ENCODE data around the gene COA6.
"Not testable (repeated sequence)": the region's sequence is repeated elsewhere in the genome, so short reads cannot be mapped to it uniquely, and the experiment has no call there.

COA6 gene

DNA sequence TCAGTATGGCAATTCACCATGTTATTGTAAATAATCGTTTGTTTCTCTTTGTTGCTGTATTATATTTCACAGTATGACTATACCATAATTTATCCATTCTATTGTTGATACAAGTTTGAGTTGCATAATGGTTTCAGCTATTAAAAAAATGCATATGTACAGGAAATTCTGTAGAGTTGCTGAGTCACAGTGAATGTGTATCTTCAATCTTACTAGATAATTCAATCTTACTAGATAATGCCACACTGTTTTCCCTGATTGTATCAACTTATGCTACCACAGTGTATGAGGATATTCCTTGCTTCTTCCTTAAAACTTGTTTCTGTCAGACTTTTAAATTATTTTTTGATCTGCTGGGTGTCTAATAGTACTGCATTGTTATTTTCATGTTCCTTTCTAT is 3.5 kb upstream of the COA6 start:
- DNase-seq (ENCODE audit: low read depth) = no peak

DNA sequence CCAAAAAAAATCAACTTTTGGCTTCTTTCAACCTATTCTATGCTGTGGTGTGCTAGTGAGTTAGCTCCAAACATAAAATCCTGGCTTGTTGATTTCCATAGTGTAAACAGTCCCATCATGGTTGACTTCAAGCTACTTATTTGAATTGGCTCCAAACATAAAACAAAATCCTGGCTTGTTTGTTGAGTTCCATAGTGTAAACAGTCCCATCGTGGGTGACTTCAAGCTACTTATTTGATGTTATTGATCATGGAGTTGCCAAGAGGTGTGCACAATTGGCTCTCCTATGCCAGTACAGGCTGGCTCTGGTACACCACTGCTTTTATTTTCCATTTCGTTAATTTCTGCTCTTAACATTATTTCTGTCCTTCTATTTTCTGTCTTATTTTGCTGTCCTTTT is 1.8 kb upstream of the COA6 start:
- DNase-seq (ENCODE audit: low read depth) = no peak

DNA sequence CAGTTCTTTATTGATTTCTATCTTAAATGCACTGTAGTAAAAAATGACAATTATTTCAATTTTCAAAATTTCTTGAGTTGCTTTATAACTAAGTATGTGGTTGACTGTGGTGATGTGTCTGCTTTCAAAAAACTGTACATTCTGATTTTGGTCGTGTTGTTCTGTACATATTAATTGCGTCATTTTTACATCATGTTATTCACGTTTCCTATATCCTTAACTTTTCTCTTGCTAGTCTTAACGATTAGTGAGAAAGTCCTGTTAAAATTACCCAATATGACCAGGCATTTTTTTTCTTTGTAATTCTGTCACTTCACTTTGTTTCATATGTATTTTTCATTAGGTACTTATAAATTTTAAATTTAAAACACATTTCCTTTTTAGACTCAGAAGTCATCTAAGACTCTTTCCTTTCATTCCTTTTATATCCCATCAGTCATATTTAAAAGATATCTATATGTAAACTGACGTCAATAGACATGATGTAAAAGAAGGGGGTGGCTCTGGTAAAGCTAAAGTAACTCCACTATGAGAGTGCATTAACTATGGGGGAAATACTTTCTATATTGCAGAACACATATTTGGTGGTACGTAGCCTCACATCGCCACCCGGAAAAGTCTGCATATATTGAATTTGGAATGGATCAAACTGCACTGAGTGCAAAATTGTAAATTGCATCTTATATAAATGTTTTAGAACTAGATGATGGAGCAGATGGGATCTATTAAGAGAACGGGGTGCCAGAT is 1.1 kb upstream of the COA6 start:
- DNase-seq (ENCODE audit: low read depth) = no peak

DNA sequence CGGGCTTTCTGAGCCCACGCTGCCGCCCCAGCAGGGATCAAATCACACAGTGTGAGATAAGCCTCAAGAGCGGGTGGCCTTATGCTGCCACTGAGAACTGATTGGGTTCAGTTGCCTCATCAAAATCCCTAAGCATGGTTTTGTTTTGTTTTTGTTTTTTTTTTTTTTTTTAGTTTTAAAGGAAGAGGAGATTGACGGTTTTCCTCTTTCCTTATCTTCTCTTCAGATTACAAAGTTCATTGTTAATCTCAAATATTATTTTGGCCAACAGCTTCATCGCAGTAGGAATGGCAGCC is 651 bp downstream of the COA6 start:
- no peak for DNase-seq (ENCODE audit: low read depth)

DNA sequence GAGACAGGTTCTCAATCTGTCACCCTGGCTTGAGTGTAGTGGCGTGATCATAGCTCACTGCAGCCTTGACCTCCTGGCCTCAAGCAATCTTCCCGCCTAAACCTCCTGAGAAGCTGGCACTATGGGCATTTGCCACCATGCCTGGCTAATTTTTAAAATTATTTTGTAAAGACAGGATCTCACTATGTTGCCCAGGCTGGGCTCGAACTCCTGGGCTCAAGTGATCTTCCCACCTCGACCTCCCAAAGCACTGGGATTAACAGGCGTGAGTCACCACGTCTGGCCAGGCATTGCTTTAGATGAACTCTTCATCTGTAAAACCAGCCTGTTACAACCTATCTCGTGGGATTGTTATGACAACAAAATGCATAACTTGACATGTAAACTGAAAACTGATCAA is 2.4 kb downstream of the COA6 start:
- no peak for DNase-seq (ENCODE audit: low read depth)

DNA sequence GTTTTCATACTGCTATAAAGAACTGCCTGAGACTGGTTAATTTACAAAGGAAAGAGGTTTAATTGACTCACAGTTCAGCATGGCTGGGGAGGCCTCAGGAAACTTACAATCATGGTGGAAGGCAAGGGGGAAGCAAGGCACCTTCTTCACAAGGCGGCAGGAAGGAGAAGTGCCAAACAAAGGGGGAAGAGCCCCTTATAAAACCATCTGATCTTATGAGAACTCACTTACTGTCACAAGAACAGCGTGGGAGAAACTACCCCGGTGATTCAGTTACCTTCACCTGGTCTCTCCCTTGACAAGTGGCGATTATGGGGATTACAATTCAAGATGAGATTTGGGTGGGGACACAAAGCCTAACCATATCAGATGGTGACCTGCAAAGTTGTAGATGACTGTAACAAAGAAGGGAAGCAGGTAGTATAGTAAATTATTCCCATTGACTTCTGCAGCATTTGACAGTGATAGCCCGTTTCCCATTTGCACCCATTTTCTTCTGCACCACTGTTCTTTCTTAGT is 6.4 kb downstream of the COA6 start:
- not testable (repeated sequence) for DNase-seq (ENCODE audit: low read depth)

DNA sequence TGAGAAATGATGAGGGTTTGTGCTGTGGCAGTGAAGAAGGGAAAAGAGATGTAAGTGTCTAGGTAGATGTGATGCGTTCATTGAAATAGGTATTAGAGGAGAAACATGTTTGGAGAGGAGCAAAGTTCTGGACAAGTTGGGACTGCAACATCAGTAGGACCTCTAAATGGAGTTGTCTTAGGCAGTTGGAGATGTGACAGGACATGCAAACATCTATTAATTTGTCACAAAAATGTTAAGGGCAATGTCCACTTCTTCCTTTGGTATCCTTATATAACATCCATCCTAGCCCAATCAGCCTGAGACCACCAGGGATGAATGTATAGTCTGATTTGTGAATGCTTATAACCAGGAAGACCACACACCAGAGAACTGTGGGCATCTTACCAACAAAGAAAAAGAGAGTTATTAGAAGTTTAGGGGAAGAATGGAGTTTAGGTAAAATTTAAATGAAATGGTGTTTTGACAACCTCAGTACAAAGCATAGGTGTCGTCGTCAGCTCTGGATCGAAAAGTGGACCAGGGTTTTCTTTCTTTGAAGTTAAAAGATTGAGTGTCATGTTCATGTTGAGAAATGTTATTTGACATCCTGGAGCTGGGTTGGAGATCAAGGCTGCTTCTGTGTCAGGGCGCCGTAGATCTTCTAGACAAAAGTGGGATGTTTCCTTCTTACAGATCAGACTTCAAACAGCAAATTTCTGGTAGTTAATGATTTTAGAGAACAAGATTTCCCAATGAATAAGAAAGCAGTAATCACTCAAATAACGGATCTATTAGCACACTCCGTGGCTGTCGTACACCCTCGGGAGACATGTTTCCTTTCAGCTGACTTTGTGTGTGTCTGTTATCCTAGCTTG is 8.7 kb downstream of the COA6 start:
- DNase-seq (ENCODE audit: low read depth) = no peak

DNA sequence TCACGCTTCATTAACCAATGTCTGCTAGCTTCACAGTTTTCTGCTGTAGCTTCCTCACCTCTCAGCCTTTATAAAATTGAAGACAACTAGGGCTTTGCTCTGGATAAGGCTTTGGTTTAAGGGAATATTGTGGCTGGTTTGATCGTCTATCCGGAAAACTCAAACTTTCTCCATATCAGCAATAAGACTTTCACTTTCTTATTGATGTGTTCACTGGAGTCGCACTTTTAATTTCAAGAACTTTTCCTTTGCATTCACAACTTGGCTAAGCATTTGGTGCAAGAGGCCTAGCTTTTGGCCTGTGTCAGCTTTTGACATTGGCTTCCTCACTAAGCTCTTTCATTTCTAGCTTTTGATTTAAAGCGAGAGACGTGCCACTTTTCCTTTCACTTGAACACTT is 12.9 kb downstream of the COA6 start:
- DNase-seq (ENCODE audit: low read depth) = no peak

DNA sequence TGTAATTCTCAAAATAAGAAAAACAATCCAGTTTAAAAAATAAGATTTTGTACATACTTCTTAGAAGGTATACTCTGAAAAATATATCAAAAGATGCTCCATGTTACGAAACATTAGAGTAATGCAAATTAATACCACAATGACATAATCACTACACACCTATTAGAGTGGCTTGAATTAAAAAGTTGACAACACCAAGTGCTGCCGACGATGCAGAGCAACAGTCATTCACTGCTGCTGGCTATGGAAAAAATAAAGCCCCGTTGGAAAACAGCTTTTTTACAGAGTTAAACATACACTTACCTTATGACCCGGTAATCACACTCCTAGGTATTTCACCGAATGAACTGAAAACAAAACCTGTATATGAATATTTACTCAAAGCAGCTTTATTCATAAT is 14.8 kb downstream of the COA6 start:
- no peak for DNase-seq (ENCODE audit: low read depth)

DNA sequence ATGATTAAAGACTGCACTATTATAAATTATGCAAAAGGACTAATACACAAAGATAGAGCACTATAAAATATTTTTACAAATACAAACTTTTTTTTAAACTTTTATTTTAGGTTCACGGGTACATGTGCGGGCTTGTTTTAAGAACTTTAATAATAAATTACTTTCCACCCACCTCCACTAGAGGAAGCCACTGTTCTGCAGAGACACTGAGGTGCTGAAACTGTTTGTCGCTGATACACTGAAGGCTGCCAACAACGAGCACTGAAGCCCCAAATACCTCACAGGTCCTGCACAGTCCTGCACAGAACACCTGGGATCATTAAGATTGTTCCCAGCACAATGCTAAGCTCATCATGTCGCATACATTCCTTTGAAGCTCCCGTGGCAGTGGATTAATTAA is 19.9 kb downstream of the COA6 start:
- DNase-seq (ENCODE audit: low read depth) = no peak

DNA sequence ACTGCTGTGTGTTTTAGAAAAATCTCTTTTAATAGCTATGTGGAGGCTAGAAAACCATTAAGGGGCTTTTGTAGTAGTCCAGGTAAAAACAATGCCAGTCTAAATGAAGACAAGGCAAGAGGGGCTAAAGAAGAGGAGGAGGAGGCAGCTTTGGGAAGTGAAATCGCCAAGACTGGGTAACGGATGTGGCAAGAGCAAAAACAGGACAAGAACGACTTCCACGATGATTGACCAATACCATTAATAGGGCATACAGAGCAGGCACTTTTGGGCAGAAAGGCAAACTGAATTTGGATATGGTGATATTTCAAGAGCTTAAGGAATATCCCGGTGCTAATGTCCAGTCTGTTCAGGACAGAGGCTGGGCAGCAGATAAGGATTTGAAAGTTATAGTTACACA is 22.0 kb downstream of the COA6 start:
- no peak for DNase-seq (ENCODE audit: low read depth)

DNA sequence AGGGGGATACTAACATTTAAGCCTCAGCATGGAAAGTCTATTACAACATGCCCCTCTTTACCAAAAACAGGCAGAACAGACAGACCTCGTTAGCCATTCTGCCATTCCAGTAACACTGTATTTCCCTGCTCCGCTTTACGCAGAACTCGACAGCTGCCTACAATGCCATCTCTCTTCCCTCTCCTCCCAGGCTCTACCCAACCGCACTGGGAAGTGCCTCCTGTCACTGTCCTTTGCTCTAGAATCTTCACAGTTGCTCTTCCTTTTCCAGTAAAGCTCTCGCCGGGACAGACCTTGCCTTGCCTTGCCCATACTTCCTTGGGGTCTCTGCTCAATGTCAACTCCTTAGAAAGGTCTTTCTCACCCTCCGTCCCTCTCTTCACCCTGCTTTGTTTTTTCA is 22.8 kb downstream of the COA6 start:
- DNase-seq (ENCODE audit: low read depth) = no peak

DNA sequence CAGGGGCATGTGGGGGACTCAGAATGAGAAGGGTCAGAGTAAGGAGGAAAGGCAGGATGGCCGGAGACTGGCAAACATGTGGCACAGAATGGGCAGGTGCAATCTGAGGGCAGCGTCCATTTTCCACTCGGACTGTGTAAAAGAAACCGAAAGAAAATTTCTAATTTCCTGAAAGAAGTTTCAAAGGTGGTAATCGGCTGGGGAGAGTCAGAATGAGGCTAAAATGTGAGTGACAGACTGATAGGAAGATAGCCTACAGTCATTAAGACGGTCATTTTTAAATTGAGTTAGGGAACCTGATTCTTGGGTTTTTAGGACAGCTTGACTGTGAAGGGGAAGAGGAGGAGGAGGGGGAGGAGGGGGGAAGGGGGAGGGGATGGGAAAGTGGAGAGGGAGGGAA is 23.6 kb downstream of the COA6 start:
- no peak for DNase-seq (ENCODE audit: low read depth)

DNA sequence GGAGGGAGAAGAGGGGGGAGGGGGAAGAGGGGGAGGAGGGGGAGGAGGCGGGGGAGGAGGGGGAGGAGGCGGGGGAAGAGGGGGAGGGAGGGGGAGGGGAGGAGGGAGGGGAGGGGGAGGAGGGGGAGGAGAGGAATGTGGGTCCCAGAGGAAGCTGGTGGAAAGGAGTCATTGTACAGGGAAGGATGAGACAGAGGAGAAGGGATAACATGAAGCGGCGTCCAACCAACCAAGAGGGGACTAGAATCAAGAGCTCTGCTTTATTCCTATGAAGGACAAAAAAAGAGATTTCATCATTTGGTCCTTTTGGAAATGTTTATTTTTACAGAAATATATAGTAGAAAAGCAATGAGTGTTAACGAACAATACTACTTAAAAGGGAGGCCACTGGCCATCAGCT is 24.5 kb downstream of the COA6 start:
- DNase-seq (ENCODE audit: low read depth) = no peak

DNA sequence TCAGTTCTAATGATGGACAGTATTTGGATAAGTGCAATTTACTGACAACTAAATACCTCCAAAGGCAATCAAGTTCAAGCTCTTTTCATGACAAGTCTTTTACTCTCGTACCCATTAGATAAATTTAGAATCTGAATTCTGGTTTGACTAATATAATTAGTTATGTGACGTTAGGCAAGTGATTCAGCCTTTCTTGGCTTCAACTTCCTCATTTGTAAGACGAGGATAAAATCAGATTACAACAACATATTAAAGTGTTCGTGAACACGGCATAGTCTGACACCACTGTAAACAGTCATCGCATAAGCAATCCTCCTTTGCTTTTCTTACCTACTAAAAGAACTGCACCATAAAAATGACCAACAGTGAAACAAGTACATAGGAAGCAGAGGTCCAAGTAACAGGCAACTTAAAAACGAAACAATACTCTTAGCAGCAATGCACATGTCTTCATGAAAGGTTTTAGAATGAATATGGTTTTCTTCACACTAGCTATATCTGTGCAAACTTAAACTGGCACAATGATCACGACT is 25.7 kb downstream of the COA6 start:
- DNase-seq (ENCODE audit: low read depth) = no peak

DNA sequence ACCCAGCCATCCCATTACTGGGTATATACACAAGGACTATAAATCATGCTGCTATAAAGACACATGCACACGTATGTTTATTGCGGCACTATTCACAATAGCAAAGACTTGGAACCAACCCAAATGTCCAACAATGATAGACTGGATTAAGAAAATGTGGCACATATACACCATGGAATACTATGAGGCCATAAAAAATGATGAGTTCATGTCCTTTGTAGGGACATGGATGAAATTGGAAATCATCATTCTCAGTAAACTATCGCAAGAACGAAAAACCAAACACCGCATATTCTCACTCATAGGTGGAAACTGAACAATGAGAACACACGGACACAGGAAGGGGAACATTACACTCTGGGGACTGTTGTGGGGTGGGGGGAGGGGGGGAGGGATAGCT is 26.3 kb downstream of the COA6 start:
- DNase-seq (ENCODE audit: low read depth) = not testable (repeated sequence)

DNA sequence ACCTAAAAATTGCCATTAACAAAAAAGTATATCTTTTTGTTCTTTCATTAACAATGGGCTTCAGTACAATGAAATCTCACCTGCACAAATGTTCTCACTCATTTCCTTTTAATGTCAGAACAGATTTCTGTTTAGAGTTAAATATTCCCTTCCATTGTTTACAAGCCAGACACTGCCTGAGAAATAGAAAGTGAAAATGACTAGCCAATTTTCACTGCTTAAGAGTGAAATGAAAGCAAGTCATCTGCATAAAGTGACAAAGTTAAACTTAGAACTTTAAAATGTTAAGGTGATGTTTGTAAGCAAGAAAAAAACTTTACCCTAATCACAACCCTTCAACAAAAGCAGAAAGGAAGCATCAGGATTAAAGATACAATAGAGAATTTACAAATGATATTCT is 27.5 kb downstream of the COA6 start:
- no peak for DNase-seq (ENCODE audit: low read depth)

DNA sequence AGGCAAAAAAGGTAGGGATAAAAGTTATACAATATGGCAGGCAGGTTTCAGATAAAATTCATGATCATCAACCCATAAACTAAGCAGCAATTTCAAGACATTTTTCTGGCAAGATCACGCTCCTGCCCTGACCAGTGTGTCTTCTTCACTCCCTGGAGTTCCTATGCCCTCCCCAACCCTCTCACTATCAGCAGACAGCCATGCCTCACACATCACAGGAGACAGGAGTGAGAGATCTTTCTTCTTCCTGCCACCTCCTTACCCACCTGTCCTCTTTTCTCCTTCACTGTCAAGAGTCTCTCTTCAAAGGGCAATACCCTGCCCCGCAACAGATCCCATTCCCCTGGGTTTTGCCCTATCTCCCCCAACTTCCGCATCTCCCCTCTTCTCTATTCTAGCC is 28.4 kb downstream of the COA6 start:
- DNase-seq (ENCODE audit: low read depth) = no peak

DNA sequence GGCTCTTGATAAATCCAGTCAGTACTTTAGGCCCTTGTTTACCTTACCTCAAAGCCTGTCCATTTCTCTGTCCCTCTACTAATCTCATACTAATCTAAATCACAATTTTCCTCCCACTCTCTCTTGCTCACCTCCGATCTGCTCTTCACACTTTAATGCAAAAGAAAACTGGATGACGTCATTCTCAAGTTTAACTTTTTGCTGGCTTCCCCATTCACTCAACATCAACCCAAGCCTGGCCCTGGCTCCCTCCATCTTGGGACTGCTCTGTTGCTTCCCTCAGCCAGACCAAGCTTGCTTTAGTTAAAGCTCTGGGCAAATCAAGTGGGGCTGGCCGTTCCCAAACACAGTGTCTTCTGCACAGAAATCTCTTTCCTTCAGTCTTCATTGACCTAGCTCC is 29.7 kb downstream of the COA6 start:
- DNase-seq (ENCODE audit: low read depth) = no peak

DNA sequence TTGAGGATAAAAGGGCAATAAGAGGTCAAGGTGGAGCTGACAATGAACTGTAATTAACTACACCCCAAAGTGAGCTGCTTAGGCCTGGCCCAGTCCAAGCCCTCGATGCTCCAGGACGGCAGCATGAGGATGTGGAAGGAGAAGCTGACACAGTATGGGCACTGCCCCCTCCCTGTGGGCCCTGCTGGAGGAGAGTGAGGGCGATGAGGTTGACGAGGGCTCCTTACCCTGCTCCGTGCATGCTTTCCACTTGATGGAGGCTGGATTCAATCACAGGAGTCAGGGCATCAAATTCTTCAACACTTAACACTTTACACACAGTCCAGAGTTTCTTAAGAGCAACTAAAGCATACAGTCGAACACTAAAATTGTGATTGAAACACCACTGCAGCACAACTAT is 32.4 kb downstream of the COA6 start:
- no peak for DNase-seq (ENCODE audit: low read depth)

DNA sequence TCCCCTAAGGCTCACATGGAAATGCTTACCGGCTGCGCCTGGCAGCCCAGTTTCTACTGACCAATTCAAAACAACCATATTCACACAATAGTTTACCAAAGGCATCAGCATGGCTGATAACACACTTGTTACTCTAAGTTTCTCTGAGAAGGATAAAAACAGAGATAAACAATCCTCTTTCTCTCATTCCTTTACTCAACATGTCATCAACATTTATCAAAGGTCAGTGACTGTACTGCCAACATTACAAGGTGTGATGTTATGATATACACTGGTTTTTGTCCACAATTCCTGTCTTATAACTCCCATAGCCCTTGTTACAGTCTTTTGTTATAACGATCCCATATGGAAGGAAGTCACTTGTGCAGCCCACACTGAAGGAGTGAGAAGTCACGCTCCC is 33.6 kb downstream of the COA6 start:
- no peak for DNase-seq (ENCODE audit: low read depth)

DNA sequence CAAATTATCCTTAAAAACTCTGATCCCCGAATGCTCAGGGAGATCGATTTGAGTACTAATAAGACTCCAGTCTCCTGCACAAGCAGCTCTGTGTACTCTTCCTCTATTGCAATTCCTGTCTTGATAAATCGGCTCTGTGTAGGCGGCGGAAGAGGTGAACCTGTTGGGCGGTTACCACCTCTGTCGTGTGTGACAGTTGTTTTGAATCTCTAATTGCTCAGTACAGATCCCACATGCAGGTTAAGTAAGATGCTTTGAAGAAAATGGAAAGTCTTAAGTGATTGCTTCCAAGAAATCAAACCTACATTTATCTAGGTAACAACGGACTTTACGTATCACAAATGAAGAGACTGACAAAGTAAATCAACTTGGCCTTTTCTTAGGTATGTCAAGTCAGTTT is 35.5 kb downstream of the COA6 start:
- DNase-seq (ENCODE audit: low read depth) = peak; percentile 45

DNA sequence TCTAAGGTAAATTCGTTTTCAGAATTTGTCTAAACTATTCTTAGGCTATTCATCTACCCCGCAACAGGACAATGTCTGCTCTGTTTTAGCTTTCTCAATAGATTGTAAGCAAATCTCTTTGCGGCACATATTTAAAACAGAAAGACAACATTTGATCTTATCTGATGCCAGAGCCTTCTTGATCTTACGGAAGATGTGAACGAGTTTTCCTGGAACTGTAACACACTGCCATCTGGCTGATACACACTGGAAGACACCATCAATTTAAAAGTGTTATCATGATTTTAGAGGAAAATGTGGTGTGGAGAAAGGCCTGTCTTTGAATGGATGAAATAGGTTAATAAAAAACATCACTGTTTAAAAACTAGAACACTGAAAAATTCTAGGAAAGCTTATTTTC is 36.1 kb downstream of the COA6 start:
- DNase-seq (ENCODE audit: low read depth) = no peak

Measured in activated T-helper 9 cell treated with anti-CD3 and anti-CD28 coated beads, Interleukin-2, amount 50 U/mL, for 16 hours (primary cell).